Astrocyte of the cerebellum (primary cell): Measurements from ENCODE around the gene RALY.

Experiments
- DNase-seq: peaks from one replicate; pipeline ENCODE4 v3.0.0-alpha.2; 2011; ENCODE audit warnings: low read depth
- H3K4me3 ChIP-seq: 2 replicates; pipeline ENCODE4 v1.5.1; 2011; ENCODE audit warnings: mild to moderate bottlenecking, low read depth, low read length, moderate library complexity
- in situ Hi-C: cut with HindIII; loops from 2 replicates; pipeline ENCODE4 v1.10.0; 2017; ENCODE audit warnings: low sequenced_read_pairs
- TF ChIP-seq, protein P1 (sequence below): IDR thresholded peaks from 2 replicates; pipeline ENCODE4 v1.5.1; 2012; ENCODE audit warnings: low read length, low read depth, moderate library complexity, mild to moderate bottlenecking; ENCODE audit errors: missing control alignments

The RALY gene

GRCh38 chr20:34089175-34089479, 95.4 kb downstream of the RALY start:
- H3K4me3 ChIP-seq: no peak overlapping the region
- DNase-seq: no peak
- TF ChIP-seq, protein P1, sequence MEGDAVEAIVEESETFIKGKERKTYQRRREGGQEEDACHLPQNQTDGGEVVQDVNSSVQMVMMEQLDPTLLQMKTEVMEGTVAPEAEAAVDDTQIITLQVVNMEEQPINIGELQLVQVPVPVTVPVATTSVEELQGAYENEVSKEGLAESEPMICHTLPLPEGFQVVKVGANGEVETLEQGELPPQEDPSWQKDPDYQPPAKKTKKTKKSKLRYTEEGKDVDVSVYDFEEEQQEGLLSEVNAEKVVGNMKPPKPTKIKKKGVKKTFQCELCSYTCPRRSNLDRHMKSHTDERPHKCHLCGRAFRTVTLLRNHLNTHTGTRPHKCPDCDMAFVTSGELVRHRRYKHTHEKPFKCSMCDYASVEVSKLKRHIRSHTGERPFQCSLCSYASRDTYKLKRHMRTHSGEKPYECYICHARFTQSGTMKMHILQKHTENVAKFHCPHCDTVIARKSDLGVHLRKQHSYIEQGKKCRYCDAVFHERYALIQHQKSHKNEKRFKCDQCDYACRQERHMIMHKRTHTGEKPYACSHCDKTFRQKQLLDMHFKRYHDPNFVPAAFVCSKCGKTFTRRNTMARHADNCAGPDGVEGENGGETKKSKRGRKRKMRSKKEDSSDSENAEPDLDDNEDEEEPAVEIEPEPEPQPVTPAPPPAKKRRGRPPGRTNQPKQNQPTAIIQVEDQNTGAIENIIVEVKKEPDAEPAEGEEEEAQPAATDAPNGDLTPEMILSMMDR: no peak
- in situ Hi-C loops: no loop called here

- in situ Hi-C loops: no loop called here
- no peak for DNase-seq
- no peak overlapping the region for H3K4me3 ChIP-seq
- TF ChIP-seq, protein P1: no peak
Observed at GRCh38 chr20:34089655-34090345, 96.1 kb downstream of the RALY start.

DNA sequence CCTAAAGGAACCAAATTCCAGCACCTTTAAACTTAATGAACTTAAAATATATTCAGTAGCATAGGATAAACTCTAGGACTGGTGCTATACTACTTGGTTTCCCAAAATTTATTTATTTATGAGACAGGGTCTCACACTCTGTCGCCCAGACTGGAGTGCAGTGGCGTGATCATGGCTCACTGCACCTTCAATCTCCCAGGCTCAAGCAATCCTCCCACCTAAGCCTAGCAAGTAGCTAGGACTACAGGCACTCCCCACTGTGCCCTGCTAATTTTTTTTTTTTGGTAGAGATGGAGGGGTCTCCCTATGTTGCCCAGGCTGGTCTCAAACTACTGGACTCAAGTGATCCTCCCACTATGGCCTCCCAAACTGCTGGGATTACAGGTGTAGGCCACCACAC, 96.9 kb downstream of the RALY start:
- DNase-seq: no peak
- no peak overlapping the region for H3K4me3 ChIP-seq
- in situ Hi-C loops: no loop called here
- TF ChIP-seq, protein P1: no peak

GRCh38 chr20:34091637-34092200, 98.0 kb downstream of the RALY start:
- no peak for DNase-seq
- in situ Hi-C loops: no loop called here
- no peak overlapping the region for H3K4me3 ChIP-seq
- TF ChIP-seq, protein P1: no peak

- H3K4me3 ChIP-seq: no peak overlapping the region
- TF ChIP-seq, protein P1: no peak
- in situ Hi-C loops: no loop called here
- no peak for DNase-seq
Observed at GRCh38 chr20:34093895-34094294, 100.2 kb downstream of the RALY start.

DNA sequence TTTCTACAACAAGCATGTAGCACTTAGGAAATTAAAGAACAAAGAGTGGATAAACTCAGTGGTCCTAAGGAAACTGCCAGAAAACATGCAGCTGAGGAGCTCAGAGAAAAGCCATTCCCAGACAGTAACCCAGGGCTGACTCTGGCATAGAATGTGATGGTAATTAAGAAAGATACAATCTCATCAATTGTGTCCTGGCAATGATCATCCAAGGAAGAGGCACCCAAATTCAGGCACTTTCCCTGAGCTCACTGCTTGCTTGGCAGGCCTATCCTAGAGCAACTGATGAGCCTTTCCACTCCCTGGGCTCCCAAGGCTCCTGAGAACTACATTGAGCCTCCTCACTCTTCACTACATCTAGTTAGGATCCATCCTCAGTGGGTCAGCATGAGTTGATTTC, 102.1 kb downstream of the RALY start:
- TF ChIP-seq, protein P1: no peak
- no peak for DNase-seq
- in situ Hi-C loops: no loop called here
- H3K4me3 ChIP-seq: no peak overlapping the region
